PC-9 (cell line): ENCODE results near the gene AGRN.

Source experiments
- EZH2 ChIP-seq: fragments of 200-600 bp; sonication (generic); IDR thresholded peaks from 2 replicates; pipeline ENCODE4 v1.8.0; 2017; ENCODE audit warnings: antibody characterized with exemption, low read depth
- TF ChIP-seq, protein P1 (sequence below): fragments of 200-600 bp; sonication (generic); conservative IDR thresholded peaks from 2 replicates; pipeline ENCODE4 v1.6.1; 2017; ENCODE audit warnings: mixed run types, antibody characterized with exemption, mild to moderate bottlenecking, moderate library complexity

GRCh38 chr1:980137-980571 is 39.8 kb upstream of the AGRN start:
- TF ChIP-seq, protein P1, sequence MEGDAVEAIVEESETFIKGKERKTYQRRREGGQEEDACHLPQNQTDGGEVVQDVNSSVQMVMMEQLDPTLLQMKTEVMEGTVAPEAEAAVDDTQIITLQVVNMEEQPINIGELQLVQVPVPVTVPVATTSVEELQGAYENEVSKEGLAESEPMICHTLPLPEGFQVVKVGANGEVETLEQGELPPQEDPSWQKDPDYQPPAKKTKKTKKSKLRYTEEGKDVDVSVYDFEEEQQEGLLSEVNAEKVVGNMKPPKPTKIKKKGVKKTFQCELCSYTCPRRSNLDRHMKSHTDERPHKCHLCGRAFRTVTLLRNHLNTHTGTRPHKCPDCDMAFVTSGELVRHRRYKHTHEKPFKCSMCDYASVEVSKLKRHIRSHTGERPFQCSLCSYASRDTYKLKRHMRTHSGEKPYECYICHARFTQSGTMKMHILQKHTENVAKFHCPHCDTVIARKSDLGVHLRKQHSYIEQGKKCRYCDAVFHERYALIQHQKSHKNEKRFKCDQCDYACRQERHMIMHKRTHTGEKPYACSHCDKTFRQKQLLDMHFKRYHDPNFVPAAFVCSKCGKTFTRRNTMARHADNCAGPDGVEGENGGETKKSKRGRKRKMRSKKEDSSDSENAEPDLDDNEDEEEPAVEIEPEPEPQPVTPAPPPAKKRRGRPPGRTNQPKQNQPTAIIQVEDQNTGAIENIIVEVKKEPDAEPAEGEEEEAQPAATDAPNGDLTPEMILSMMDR: no peak
- no peak for TF ChIP-seq EZH2
